ELF-1 (cell line): ENCODE measurements around the gene SPIN2B.
"Not testable (repeated sequence)": the region's sequence is repeated elsewhere in the genome, so short reads cannot be mapped to it uniquely, and the experiment has no call there.

Experiments used
- DNase-seq: peaks from one replicate; pipeline ENCODE4 v3.0.0-alpha.2; 2016; ENCODE audit warnings: low read depth, low spot score

Gene SPIN2B

DNA sequence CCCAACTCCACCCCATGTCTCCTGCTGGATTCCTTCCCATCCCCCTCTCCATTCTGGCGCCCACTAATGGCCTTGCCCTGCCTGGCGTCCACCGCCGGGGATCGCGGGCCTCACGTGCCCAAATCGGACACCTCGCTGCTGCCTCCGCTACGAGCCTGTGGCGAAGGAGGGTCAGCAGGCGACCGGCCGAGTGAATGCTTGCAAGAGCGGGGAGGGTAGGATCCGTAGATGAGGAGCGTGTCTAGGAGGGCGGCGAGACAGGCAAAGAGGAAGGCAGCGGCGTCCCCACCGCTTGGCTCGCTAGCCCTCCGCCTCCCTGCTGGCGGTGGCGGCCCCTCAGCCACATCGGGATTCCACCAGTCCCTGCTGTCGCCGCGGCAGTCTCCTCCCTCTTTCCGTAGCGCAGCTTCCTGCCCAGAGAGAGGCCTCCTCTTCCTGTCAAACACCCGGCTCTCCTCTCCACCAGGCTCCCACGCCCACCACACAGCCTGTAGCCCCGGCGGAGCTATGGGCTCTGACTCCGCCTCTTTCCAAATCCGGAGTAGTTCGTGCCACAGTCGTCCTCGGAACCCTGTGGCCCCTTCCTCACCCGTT, at the start of gene SPIN2B:
Gene SPIN2B, minus strand, starts transcription at position 387 of the 594 bp plus-strand sequence.
- peak; percentile 98 for DNase-seq

DNA sequence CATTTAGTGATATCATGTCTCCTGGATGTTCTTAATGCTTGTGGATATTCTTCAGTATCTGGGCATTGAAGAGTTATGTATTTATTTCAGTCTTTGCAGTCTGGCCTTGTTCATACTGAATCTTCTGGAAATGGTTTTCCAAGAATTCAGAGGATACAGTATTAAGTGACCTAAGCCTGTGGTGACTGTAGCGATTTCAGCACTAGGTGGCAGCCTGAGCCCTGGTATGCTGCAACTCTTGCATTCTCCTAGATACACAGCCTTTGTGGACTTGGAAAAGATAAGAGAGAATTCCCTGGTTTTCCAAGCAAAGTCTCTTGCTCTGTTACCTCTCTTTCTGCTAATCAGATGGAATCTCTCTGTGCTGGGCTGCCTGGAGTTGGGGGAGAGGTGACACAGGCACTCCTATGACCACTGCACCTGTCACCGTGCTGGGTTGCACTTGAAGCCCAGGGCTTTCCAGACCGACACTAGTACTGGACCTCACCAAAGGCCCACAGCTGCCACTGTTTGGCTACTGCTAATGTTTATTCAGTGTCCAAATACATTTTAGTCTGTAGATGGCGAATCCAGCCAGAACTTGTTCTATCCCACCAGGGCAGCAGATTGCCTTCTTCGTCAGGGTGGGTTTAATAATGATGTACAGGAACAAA, 35.2 kb upstream of the SPIN2B start:
- peak; percentile 77 for DNase-seq

DNA sequence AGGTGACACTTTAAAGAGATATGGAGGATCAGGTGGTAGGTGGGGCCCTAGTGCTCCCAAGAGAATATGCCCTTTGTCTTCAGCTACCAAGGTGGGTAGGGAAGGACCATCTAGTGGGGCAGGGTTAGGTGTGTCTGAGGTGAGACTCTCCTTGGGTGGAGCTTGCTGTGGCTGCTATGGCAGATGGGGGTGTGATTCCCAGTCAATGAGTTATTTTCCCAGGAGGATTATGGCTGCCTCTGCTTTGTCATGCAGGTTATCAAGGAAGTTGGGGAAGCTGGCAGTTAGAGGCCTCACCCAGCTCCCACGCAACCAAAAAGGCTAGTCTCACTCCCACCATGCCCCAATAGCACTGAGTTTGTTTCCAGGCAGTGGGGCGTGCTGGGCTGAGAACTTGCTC, 33.8 kb upstream of the SPIN2B start:
- peak; percentile 21 for DNase-seq

DNA sequence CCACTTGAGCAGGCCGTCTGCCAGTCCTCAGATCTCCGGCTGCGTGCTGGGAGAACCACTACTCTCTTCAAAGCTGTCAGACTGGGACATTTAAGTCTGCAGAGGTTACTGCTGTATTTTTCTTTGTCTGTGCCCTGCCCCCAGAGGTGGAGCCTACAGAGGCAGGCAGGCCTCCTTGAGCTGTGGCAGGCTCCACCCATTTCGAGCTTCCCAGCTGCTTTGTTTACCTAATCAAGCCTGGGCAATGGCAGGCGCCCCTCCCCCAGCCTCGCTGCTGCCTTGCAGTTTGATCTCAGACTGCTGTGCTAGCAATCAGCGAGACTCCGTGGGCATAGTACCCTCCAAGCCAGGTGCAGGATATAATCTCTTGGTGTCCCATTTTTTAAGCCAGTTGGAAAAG, 30.9 kb upstream of the SPIN2B start:
- not testable (repeated sequence) for DNase-seq

DNA sequence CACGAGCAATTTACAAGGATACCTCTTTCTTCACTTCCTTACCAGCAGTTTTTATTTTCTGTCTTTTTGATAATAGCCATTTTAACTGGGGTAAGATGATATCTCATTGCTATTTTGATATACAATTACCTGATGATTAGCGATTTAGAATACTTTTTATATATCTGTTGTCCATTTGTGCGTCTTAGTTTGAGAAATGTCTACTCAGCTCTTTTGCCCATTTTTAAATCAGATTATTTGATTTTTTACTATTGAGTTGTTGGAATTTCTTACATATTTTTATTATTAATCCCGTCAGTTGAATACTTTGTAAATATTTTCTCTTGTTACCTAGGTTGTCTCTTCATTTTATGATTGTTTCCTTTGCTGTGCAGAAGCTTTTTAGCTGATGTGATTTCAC, 17.3 kb upstream of the SPIN2B start:
- no peak for DNase-seq

DNA sequence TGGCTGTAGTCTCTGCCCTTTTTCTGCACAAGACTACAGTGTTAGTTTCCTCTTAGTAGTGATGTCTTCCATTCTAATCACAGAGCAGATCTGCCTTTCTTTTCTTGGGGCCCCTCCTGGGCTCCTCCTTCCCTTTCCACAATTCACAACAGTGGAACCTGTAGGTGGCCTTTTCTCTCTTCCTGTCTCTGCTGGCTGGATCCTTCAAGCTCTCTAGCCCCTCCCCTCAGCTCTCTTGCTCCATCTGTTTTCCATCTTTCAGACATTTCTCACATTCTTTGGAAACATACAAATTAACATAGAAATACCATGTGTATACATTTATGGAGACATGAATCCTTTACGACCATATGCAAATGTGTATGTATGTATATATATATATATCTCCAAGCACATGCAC, 16.2 kb upstream of the SPIN2B start:
- no peak for DNase-seq

DNA sequence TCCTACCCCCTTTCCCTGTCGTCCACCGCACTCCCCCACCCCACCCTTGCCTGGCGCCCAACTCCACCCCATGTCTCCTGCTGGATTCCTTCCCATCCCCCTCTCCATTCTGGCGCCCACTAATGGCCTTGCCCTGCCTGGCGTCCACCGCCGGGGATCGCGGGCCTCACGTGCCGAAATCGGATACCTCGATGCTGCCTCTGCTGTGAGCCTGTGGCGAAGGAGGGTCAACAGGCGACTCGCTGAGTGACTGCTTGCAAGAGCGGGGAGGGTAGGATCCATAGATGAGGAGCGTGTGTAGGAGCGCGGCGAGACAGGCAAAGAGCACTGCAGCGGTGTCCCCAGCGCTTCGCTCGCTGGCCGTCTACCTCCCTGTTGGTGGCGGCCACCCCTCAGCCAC, 15.7 kb upstream of the SPIN2B start, which contains the start of gene SPIN2A:
Gene SPIN2A, minus strand, starts transcription at position 325 of the 400 bp plus-strand sequence. CDS start 800 bp downstream, outside the sequence.
- DNase-seq, result peak; percentile 57

DNA sequence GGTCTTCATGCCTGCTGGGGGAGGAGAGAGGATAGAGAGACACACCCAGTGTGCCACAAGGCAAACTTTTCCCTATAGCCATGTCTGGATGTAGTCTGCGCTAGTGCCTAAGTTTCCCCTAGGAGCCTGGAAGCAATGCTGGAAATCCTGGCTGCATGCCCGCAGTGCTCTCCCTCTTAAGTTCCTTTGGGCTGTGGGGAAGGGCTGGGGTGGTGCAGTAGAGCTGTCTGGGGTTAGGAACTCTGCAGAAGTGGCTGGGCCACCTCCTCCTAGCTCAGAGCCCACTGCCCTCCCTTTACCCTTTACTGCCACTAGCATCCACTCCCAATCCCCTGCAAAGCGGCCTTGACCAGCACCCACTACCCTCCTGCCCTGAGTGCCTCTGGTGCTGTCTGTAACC, 15.2 kb upstream of the SPIN2B start:
- DNase-seq, result not testable (repeated sequence)

DNA sequence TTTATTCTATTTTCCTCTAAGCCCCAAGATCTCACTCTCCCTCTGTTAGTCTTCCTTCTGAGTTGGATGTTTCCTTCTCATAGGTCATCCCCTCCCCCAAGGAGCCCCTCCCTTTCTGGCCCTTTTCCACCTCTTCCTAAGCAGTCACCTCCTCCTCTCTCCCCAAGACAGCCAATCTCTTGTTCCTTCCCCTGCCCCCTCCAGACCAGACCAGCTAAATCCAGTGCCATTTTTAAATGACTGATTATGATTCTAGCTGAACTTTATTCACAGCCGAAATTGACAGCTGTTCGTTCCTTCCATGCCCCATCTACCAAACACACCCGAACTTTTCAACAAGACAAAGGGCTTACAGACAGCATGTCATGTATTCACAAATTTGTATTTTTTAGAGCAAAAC, 13.9 kb upstream of the SPIN2B start:
- DNase-seq, result no peak

DNA sequence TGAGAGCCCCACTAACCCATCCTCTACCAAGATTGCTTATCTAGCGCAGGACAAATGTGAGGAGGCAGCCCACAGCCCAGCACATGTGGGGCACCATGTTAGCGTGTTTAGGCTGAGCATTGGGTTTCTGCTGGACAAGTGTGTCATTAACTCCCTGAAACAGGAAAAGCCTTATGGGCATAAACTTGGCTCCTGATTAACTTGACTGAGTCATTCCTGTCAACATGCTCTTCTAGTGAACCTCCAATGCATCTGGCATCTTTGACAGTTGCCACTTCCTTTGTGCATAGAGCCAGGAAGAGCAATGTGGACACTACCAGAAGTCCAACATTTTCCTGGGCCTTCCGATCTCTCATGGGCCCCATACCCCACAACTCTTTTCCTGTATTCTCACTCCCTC, 13.4 kb upstream of the SPIN2B start:
- no peak for DNase-seq

DNA sequence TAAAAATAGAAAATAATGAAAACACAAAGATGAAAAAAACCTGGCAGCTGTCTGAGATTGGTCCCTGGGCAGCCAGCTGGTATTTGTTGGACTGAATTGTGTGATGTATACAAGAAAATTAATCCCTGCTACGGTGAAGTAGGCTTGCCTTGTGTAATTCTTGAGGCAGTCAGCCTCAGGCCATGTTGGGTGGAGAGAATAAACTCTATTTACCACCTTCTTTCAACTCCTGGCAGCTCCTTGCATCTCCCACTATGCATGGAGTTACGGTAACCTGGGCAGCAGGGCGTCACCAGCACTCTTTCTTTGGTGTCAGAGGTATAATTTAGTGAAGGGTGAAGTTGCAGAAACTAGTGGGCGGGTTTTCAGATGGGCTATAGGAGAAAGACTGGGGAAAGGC, 12.4 kb upstream of the SPIN2B start:
- DNase-seq, result no peak

DNA sequence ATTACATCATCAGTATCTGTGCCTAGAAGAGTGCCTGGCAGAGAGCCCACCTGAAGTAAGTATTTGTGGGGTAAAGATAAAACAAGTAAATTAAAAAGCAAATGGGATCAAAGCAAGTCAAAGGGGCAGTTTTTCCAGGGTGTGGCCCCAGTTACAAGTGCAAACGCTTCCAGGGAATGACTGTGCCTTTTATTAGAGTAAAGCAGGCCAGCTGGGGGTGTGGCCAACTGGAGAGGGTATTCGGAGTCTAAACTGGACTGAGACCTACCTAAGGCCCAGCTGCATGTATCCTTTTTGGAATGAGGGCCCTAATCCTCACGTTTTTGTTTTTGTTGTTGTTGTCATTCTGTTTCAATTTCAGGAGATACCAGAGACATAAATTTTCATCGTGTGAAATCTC, 11.9 kb upstream of the SPIN2B start:
- not testable (repeated sequence) for DNase-seq

DNA sequence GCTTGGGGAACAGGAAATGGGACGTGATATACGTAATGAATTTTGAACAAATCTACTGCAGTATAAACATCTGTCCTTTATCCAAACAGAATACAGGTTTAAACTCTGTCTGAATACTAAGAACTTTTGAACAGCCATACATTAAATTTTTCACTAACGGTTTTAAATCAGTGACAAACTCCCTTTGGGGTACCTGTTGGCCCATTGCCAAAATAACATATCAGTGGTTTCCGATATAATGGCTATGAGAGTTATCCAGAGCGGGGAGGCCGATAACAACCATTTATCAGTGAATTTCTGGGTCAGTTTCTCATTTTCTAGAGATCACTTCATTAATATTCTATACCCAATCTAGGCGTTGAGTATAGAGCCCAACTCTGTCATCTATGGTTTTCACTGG, 10.7 kb upstream of the SPIN2B start:
- DNase-seq, result no peak

DNA sequence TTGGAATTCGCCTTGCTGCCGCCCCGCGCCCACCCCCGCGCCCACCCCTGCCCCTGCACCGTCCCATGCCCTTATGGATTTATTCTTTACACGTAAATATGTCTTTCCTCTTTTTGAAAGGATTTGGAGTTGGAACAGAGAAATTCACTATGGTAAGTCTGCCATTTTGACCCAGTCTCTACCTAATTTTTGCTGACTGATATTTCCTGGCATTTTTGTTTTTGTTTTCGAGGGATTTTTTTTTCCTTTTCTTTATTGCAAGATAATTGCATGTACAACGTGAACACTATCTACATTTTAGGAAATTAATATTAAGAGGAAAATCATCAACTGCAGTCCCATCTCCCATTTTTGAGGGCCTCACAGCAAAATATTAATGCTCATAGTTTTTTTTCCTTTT, 468 bp upstream of the SPIN2B start:
- no peak for DNase-seq

DNA sequence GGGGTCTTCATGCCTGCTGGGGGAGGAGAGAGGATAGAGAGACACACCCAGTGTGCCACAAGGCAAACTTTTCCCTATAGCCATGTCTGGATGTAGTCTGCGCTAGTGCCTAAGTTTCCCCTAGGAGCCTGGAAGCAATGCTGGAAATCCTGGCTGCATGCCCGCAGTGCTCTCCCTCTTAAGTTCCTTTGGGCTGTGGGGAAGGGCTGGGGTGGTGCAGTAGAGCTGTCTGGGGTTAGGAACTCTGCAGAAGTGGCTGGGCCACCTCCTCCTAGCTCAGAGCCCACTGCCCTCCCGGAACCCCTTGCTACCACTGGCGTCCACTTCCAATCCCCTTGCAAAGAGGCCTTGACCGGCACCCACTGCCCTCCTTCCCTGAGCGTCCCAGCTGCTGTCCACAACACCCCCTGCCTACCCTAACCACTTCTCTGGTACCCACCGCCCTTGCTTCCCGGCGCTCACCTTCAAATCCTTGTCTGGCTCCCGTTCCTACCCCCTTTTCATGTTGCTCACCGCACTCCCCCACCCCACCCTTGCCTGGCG, 658 bp downstream of the SPIN2B start:
- peak; percentile 36 for DNase-seq

DNA sequence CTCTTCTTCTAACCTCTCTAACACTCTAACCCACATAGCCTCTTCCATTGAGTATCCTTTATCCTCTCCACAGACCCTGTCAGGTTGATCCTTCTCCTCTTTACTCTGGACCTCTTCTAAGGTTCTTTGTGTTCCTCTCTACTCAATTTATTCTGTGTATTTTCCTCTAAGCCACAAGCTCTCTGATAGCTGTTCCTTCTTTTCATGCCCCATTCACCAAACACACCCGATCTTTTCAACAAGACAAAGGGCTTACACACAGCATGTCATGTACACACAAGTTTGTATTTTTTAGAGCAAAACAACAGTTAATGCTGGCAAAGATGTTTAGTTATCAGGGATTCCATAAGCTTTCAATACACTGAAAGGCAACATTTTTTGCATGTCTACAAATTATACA, 1.9 kb downstream of the SPIN2B start:
- DNase-seq, result no peak

DNA sequence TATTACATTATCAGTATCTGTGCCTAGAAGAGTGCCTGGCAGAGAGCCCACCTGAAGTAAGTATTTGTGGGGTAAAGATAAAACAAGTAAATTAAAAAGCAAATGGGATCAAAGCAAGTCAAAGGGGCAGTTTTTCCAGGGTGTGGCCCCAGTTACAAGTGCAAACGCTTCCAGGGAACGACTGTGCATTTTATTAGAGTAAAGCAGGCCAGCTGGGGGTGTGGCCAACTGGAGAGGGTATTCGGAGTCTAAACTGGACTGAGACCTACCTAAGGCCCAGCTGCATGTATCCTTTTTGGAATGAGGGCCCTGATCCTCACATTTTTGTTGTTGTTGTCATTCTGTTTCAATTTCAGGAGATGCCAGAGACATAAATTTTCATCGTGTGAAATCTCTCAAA, 3.8 kb downstream of the SPIN2B start:
- DNase-seq, result not testable (repeated sequence)

DNA sequence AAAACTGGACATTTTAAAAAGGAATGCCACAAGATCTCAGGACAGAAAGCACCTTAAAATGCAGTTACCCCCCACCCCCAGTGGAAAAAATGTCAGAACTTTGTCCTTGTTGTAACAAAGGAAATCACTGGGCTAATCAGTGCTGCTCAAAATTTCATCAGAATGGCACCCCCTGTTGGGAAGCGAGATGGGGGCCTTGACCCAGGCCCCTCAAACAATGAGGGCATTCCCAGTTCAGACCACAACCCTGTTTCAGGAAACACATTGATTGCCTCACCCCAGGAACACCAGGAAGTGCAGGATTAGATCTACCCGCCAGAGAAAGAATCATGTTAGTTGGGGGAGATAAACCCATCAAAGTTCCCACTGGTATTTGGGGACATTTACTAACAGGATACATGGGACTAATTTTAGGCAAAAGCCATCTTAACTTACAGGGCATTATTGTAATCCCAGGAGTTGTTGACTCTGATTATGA, 16.4 kb downstream of the SPIN2B start:
- no peak for DNase-seq

DNA sequence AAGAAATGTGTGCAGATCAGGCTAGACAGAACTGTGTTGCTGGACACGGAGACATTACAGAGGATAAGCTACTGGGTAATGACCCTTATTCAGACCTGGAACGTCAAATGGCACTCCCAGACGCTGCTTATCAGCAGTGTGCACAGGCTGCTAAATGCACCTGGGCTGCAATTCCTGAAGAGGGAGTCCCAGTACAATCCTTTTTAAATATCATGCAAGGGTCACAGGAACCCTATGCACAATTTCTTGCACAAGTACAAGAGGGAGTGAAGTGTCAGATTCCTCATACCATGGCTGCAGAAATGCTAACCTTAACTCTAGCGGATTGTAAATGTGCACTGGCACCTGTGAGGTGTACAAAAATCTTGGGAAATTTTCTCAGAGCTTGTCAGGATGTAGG, 16.9 kb downstream of the SPIN2B start:
- DNase-seq, result no peak

DNA sequence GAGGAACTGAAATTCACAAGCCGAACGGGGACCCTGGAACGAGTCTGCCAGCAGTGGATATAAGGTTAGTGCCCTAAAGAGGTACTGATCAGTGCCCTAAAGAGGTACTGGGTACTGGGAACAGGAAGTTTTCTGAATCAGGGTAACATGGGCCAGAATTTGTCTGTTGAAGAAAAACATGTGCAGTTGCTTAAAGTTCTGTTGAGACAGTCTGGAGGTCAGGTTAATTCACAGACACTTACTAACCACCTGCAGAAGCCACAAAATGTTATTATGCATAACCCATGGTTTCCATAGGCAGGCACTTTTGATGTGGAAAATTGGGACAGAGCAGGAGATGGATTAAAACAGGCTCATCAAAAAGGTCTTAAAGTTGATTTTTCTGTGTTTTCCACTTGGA, 17.9 kb downstream of the SPIN2B start:
- no peak for DNase-seq

DNA sequence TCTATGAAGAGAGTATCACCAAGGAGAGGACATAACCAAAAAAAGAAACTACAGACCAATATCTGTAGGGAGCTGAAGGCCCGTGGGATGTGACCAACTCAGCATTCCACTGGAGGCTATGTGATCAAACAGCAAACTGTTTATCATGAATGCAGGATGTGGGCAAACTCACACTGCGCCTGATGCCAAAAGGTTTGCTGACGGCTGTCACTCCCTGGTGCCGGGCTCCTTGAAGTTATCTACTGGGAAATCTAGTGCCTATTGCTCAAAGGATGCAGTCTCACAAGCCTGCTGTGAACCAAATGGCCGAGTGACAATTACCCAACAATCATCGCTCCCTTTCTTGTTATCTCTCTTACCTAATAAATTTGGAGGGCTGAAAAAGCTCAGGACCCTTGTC, 18.4 kb downstream of the SPIN2B start:
- DNase-seq, result not testable (repeated sequence)

DNA sequence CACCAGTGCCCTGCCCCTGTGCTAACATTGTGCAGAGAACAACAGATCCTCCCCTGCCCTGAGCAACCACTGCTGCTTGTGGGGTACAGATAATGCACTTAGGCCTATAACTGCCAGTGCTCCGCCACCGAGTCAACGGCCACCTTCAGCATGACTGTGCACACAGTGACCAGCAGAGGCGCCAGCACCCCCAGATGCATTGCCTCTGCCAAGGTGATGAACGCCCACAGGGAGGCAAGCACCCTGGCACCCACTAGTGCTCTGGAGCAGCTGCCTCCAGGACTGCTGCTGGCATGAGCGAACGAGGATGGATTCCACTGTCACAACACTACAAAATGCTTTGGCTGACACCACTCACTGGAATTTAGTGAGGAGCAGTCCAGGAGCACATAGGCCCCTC, 38.2 kb downstream of the SPIN2B start:
- no peak for DNase-seq

DNA sequence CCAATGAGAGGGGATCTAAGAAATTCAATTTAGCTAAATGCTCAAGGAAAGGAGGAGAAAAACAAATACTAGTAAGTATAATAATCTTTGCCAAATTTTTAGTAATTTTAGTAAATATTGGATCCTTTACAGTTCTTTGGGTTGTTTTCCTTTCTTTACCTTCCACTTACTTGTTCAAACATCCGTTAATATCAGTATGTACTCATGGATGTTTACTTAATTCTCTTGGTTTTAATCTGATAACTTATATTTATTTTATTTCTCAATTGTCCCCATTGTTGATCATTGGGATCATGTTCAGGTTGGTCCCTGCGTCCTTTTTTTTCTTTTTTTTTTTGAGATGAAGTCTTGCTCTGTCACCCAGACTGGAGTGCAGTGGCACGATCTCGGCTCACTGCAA, 46.9 kb downstream of the SPIN2B start:
- DNase-seq, result no peak
